Stimulated activated CD8-positive, alpha-beta memory T cell treated with anti-CD3 and anti-CD28 coated beads, Interleukin-7, amount 100 ng/mL, for 1 hour (primary cell): Measurements from ENCODE around the gene PELO.
"Not testable (repeated sequence)": the region's sequence is repeated elsewhere in the genome, so short reads cannot be mapped to it uniquely, and the experiment has no call there.

Source experiments
- DNase-seq, 2 donors: peaks; one replicate each; pipeline ENCODE4 v3.0.0-alpha.2; 2020; ENCODE audit warnings: low read depth in 2 of 2

PELO gene

GRCh38 chr5:52801329-52801728 lies 13.6 kb downstream of the PELO start:
- DNase-seq = no peak

DNA sequence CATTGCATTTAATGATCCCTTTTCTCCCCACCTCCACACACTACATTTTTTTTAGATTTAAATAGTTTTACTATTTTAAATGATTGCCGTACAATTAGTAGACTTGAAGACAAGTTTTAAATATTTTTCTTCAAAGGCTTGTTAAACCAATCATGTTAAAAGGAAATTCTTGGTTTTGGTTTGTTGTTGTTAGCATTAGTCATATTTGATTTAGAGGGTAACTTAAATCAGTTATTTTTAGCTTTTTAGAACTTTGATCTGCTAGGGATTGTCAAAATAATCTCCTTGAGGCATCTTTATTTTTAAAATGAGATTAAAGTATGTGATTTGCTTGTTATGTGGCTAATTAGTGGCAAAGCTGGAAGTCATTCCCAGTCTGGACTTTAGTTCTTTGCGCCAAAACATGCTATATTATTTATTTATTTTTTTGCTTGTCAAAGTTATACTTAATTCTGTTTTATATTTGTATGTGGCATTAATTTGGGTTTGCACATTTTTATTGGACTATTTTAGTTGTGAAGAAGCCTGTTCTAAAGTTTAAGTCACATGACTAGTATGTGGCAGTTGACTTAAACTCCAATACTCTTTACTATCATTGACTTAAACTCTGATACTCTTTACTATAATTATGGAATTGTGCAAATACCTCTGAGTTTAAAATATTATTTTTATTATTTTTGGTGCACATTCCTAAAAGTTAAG lies 14.7 kb downstream of the PELO start:
- no peak for DNase-seq

GRCh38 chr5:52802974-52803336 lies 15.2 kb downstream of the PELO start:
- no peak for DNase-seq

DNA sequence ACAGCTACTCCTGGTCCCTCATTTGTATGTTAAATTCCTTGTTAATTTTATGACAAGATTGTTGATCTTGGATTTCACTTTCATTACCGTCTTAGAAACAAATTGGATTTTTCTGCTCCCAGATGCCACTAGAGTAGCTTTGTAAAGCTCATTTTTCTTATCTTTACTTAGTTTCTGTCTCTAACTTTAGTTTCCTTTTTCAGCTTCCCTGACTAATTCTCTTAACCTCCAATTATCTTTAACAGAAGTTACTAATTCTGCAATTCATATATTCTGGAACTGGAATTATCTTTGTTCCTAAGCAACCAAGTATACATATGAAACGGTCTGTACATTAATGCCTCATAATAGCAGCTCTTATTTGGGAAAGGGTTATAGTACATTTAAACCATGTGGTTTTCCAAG lies 16.7 kb downstream of the PELO start:
- no peak for DNase-seq

DNA sequence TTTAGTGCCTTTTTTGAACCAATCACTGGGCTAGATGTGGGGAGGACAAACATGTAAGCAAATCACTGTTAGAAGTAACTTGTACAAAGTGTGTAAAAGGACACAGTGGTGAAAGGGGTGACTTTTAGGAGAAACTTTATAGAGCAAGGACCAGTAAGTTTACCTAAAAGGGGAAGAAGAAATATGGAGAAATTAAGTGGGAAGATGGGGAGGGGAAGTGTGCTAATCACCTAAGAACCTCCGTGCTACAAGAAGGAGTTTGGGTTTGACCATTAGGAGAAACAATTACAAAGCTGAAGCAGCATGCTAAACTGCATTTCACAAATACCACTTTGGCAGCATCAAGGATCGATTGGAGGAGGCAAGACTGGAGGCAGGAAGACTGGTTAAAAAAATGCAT lies 17.3 kb downstream of the PELO start:
- no peak for DNase-seq

- DNase-seq = no peak
Observed at GRCh38 chr5:52805615-52806014, 17.9 kb downstream of the PELO start.

GRCh38 chr5:52807037-52807436 lies 19.3 kb downstream of the PELO start:
- DNase-seq = no peak

DNA sequence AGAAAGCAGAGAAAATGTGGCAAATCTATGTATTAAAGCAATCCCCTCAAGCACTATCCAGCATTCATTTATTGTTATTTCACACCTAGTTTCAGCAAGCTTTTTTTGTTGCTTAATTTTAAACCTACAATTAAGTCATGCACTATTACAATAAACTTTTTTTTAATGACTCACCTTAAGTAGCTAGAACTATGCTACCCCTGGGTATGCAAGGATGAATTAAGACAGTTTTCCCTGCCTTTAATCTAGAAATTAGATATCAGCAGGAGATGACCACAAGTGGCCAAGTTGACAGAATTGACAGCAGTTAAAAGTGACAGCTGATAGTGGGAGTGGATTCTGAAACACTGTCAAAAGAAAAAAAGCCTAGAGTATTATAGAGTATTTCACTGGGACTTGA lies 20.0 kb downstream of the PELO start:
- no peak for DNase-seq

- DNase-seq = no peak
Observed at GRCh38 chr5:52808316-52808901, 20.7 kb downstream of the PELO start.

DNA sequence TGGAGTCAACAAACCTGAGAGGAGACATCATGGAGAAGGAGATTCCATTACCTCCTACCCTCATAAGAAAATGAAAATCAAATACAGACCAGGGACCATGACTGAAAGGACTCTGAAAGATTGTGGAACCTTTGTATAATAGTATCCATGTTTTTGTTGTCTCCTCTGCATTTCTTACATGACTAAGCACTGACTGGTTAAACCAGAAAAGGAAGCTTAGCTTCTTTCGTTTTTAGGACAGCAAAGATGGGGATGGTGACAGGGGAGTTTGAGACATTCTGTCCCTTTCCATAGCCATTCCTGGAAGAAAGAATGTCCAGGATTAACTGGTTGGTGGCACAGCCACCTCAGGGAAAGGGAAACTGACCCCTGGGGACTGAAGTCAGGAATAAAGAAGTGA lies 22.2 kb downstream of the PELO start:
- DNase-seq = no peak

GRCh38 chr5:52810426-52810825 lies 22.7 kb downstream of the PELO start:
- no peak for DNase-seq

DNA sequence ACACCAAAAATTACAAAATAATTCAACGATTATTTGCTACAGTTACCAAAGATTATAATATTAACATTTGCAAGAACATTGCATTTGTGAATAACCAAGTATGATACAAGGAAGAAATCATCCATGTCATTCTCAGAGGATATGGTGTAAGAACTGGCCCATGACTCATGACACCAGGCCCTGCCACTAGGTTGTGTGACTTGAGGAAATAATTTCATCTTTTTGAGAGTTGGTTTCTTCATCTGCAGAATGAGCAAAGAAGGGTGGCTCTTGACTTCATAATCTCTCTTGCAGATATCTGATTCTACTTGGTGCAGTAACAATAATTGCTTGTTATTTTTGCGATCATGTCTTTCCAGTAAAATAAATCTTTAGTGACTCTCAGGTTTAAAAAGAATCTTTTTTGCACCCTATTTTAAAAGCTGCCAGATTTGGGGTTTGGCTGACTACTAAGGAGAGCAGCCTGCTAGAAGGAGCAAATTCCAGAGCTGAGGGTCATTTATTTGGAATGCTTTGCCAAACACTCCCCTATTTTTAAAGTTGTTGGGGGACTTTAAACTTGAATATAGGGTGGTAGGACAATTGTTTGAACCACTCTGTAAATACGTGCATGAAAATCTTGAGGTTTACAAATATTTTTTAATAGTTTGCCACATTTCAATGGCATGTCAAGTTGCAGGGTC lies 23.5 kb downstream of the PELO start:
- DNase-seq = no peak

DNA sequence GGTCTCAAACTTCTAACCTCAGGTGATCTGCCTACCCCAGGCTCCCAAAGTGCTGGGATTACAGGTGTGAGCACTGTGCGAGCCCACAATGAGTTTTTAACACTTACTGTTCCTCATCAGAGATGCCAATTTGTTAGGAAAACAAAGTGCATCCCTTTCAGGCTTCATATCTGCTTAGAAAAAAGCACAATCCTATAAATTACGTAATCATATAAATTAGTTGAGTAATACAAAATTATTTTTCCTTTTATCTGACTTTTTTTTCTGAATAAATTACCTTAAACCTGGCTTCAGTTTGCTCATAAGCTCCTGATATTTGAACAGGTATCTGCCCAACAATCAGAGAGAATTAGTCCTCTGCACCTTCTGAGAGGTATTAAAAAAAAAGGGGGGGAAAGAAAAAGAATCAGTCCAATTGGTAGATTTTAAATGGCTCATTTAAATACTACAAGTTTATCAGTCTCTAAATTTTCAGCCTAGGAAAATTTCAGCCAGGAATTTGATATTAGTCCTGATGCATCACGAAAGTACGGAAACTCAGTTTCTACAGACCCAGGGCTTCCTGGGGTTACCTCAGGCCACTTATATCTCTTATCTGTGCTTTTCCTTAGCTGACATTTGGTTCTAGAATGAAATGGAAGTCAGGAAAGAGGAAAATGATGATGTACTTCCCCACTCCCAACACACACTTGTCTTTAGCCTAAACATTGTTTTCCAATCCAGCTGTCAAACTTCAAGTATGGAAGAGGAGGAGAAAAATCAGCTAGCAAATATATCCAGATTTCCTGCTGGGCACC lies 26.8 kb downstream of the PELO start:
- DNase-seq = no peak

- no peak for DNase-seq
Observed at GRCh38 chr5:52817818-52818217, 30.1 kb downstream of the PELO start.

GRCh38 chr5:52818360-52818759 lies 30.6 kb downstream of the PELO start:
- no peak for DNase-seq

GRCh38 chr5:52818807-52819206 lies 31.1 kb downstream of the PELO start:
- not testable (repeated sequence) for DNase-seq

- no peak for DNase-seq
Observed at GRCh38 chr5:52821901-52822300, 34.2 kb downstream of the PELO start.

DNA sequence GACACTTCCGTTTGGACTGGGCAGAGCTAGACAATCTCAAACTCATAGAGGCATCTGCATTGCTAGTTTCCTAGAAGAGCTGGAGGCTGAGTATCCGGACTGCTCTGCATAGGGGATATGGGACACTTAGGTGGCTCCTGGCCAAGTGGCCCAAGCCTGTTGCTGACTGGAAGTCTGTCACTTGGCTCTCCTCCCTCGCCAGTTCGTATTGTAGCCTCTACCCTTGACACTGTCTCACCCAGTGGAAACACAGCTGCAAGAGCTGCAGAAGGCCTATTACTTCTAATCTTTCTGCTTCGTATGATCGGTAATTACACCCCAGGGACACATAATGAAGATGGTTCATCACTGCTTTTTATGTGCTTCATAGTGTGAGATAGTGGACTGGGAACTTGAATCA lies 34.7 kb downstream of the PELO start:
- no peak for DNase-seq

- no peak for DNase-seq
Observed at GRCh38 chr5:52824827-52825226, 37.1 kb downstream of the PELO start.

DNA sequence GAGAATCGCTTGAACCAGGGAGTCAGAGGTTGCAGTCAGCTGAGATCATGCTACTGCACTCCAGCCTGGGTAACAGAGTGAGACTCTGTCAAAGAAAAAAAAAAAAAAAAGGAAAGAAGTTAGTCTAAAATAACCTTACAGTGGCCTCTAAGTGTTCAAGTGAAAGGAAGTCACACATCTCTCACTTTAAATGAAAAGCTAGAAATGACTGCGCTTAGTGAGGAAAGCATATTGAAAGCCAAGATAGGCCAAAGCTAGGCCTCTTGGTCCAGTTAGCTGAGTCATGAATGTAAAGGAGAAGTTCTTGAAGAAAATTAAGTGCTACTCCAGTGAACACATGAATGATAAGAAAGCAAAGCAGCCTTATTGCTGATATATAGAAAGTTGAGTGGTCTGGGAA lies 38.1 kb downstream of the PELO start:
- DNase-seq = no peak

DNA sequence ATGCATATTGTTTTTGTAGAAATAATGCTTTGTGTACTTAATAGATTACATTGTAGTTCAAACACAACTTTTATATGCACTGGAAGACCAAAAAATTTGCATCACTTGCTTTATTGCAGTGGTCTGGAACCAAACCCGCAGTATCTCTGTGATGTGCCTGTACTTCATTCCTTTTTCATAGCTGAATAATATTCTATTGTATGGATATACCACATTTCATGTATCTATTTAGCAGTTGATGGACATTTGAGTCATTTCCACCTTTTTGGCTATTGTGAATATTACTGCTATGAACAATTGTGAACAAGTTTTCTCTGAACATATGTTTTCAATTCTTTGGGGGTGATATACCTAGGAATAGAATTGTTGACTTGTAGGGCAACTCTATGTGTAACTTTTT lies 40.1 kb downstream of the PELO start:
- no peak for DNase-seq

GRCh38 chr5:52829664-52830063 lies 41.9 kb downstream of the PELO start:
- DNase-seq = no peak

- DNase-seq = no peak
Observed at GRCh38 chr5:52830650-52831049, 42.9 kb downstream of the PELO start.
